Measurements from ENCODE around the gene AMDHD2. TPM values are rescaled to one million over a fixed set of nuclear protein-coding genes. Genes with fewer than 3 reads are reported as not detected.
A peak's percentile ranks its signal among the peaks of the same experiment; 100 is the strongest.
"Not testable (repeated sequence)": the region's sequence is repeated elsewhere in the genome, so short reads cannot be mapped to it uniquely, and the experiment has no call there.

The AMDHD2 gene
- total RNA-seq, 2 donors from 2014 or later, result 42.6 to 67.0 TPM

DNA sequence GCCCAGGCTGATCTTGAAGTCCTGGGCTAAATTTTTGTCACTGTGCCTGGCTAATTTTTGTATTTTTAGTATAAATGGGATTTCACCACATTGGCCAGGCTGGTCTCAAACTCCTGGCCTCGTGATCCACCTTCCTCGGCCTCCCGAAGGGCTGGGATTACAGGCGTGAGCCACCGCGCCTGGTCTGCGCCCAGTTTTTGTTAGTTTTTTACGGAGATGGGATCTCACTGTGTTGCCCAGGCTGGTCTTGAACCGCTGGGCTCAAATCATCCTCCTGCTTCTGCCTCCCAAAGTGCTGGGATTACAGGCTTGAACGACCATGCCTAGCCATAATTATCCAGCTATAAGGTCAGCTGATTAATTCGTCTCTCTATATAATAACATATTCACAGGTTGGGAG is 13.7 kb downstream of the AMDHD2 start:
- no peak for ATAC-seq (ENCODE audit: insufficient number of reproducible peaks, low FRiP score, low read depth)
- H3K27ac ChIP-seq, result no peak overlapping the region

DNA sequence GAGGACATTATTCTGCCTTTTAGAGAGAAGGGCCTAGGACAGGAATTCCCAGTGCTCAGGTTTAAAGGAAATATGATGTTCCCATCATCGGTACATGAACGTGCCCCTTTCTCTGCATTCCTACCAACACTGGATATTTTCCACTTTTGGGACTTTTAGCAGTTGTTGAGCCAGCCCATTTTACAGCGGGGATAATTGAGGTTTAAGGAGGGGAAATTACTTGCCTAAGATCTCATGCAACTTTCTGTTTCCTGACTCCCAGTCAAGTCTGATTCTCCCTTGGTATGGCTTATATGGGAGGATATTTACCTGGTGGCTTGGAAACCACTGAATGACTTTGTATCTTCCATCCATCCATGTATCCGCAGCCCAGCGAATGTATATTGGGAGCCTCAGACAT is 14.2 kb downstream of the AMDHD2 start:
- not testable (repeated sequence) for H3K9me3 ChIP-seq; H3K36me3 ChIP-seq; ATAC-seq (ENCODE audit: insufficient number of reproducible peaks, low FRiP score, low read depth); DNase-seq (ENCODE audit: low spot score); H3K4me3 ChIP-seq; H3K27ac ChIP-seq; H3K27me3 ChIP-seq (replicated peaks; ENCODE audit: insufficient read depth)
- H3K4me1 ChIP-seq (ENCODE audit: control insufficient read depth in 1 of 2, low read depth in 2 of 2), result peaks cover 18 to 35% of the 10 kb centered on the region in 2 donors

More for the DNA sequence above, 13.7 kb downstream of the AMDHD2 start:
- TF ChIP-seq, protein P1, sequence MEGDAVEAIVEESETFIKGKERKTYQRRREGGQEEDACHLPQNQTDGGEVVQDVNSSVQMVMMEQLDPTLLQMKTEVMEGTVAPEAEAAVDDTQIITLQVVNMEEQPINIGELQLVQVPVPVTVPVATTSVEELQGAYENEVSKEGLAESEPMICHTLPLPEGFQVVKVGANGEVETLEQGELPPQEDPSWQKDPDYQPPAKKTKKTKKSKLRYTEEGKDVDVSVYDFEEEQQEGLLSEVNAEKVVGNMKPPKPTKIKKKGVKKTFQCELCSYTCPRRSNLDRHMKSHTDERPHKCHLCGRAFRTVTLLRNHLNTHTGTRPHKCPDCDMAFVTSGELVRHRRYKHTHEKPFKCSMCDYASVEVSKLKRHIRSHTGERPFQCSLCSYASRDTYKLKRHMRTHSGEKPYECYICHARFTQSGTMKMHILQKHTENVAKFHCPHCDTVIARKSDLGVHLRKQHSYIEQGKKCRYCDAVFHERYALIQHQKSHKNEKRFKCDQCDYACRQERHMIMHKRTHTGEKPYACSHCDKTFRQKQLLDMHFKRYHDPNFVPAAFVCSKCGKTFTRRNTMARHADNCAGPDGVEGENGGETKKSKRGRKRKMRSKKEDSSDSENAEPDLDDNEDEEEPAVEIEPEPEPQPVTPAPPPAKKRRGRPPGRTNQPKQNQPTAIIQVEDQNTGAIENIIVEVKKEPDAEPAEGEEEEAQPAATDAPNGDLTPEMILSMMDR (IDR thresholded peaks at IDR 0.05), result no peak
- Histone ChIP-seq H3K4me1 (ENCODE audit: control insufficient read depth in 1 of 2, low read depth in 2 of 2) (peaks cover 13 to 31% of the 10 kb centered on the region in 2 donors), H3K4me3 (no peak overlapping the region), H3K36me3 (peaks cover 7% of the 10 kb centered on the region), H3K27me3 (replicated peaks; ENCODE audit: insufficient read depth) (no peaks in the 10 kb centered on the region), H3K9me3 (no peaks in the 10 kb centered on the region)
- no peak for DNase-seq (ENCODE audit: low spot score)

- Histone ChIP-seq H3K27ac (peak overlapping the region in 1 of 2 donors; percentile 46), H3K4me3 (no peak overlapping the region), H3K27me3 (replicated peaks; ENCODE audit: insufficient read depth) (no peaks in the 10 kb centered on the region), H3K9me3 (no peaks in the 10 kb centered on the region), H3K36me3 (no peaks in the 10 kb centered on the region), H3K4me1 (ENCODE audit: control insufficient read depth in 1 of 2, low read depth in 2 of 2) (peaks cover 27 to 46% of the 10 kb centered on the region in 2 donors)
- TF ChIP-seq, protein P1 (IDR thresholded peaks at IDR 0.05), result no peak
- ATAC-seq (ENCODE audit: insufficient number of reproducible peaks, low FRiP score, low read depth), result no peak
- no peak for DNase-seq (ENCODE audit: low spot score)
Measured at GRCh38 chr16:2535625-2536013, 15.4 kb downstream of the AMDHD2 start.

GRCh38 chr16:2537451-2538379 is 17.5 kb downstream of the AMDHD2 start, which contains the start of gene PDPK1:
PDPK1 (plus strand) TSS chr16:2538021; CDS start chr16:2538113, 92 bp downstream.
- no peaks in the 10 kb centered on the region for H3K36me3 ChIP-seq
- ATAC-seq (ENCODE audit: insufficient number of reproducible peaks, low FRiP score, low read depth) (peak; percentile 78), DNase-seq (ENCODE audit: low spot score) (peak; percentile 70)
- TF ChIP-seq, protein P1 (IDR thresholded peaks at IDR 0.05), result no peak
- H3K27ac ChIP-seq, result peak within 1 kb of the TSS; percentile 69 to 82
- H3K4me3 ChIP-seq, result peak within 1 kb of the TSS; percentile 84
- H3K9me3 ChIP-seq, result no peaks in the 10 kb centered on the region
- H3K27me3 ChIP-seq (replicated peaks; ENCODE audit: insufficient read depth), result no peaks in the 10 kb centered on the region
- peaks cover 21 to 42% of the 10 kb centered on the region in 2 donors for H3K4me1 ChIP-seq (ENCODE audit: control insufficient read depth in 1 of 2, low read depth in 2 of 2)

GRCh38 chr16:2539192-2539844 is 19.1 kb downstream of the AMDHD2 start:
- H3K36me3 ChIP-seq; H3K27me3 ChIP-seq (replicated peaks; ENCODE audit: insufficient read depth); H3K27ac ChIP-seq; DNase-seq (ENCODE audit: low spot score); ATAC-seq (ENCODE audit: insufficient number of reproducible peaks, low FRiP score, low read depth); H3K9me3 ChIP-seq: not testable (repeated sequence)
- peak overlapping the region; percentile 77 for H3K4me3 ChIP-seq
- peaks cover 21 to 38% of the 10 kb centered on the region in 2 donors for H3K4me1 ChIP-seq (ENCODE audit: control insufficient read depth in 1 of 2, low read depth in 2 of 2)
